GM23338 (cell line): ENCODE results near the gene RFX2. TPM values are rescaled to one million over a fixed set of nuclear protein-coding genes. Genes with fewer than 3 reads are reported as not detected.

Source experiments
- ATAC-seq: fragments of 200-7000 bp; cut with Tn5 transposase; 3 replicates; pipeline ENCODE4 v1.9.1; 2020
- DNase-seq: peaks from one replicate; pipeline ENCODE4 v3.0.0-alpha.2; 2015; ENCODE audit warnings: low spot score
- H2AFZ ChIP-seq: fragments of 200-600 bp; sonication (generic); 2 replicates; pipeline ENCODE4 v1.8.0; 2016; ENCODE audit warnings: antibody characterized with exemption, mild to moderate bottlenecking, moderate library complexity
- H3F3A ChIP-seq: fragments of 200-600 bp; sonication (generic); replicated peaks from 2 replicates; pipeline ENCODE4 v1.8.0; 2017; ENCODE audit warnings: antibody characterized with exemption, mixed run types, low read depth
- H3K27ac ChIP-seq: fragments of 200-600 bp; sonication (generic); 2 replicates; pipeline ENCODE4 v1.6.1; 2016; ENCODE audit warnings: low read depth
- H3K27me3 ChIP-seq: fragments of 200-600 bp; sonication (generic); 2 replicates; pipeline ENCODE4 v1.8.0; 2016; ENCODE audit warnings: mild to moderate bottlenecking, mixed run types, moderate library complexity; ENCODE audit not compliant: insufficient read depth
- H3K36me3 ChIP-seq: fragments of 200-600 bp; sonication (generic); 2 replicates; pipeline ENCODE4 v1.8.0; 2016; ENCODE audit warnings: mild to moderate bottlenecking; ENCODE audit not compliant: insufficient read depth
- H3K4me1 ChIP-seq: fragments of 200-600 bp; sonication (generic); 2 replicates; pipeline ENCODE4 v1.8.0; 2016; ENCODE audit warnings: mild to moderate bottlenecking, moderate library complexity; ENCODE audit not compliant: insufficient read depth
- H3K4me2 ChIP-seq: fragments of 200-600 bp; sonication (generic); 2 replicates; pipeline ENCODE4 v1.7.1; 2017; ENCODE audit warnings: mixed run types
- H3K4me3 ChIP-seq: fragments of 200-600 bp; sonication (generic); 2 replicates; pipeline ENCODE4 v1.6.1; 2016; ENCODE audit warnings: mixed run types
- H3K79me2 ChIP-seq: fragments of 200-600 bp; sonication (generic); replicated peaks from 2 replicates; pipeline ENCODE4 v1.8.0; 2017; ENCODE audit warnings: mild to moderate bottlenecking; ENCODE audit not compliant: insufficient read depth
- H3K9me2 ChIP-seq: fragments of 200-600 bp; sonication (generic); 2 replicates; pipeline ENCODE4 v1.8.0; 2017; ENCODE audit not compliant: insufficient read depth
- H4K20me1 ChIP-seq: fragments of 200-600 bp; sonication (generic); replicated peaks from 2 replicates; pipeline ENCODE4 v1.8.0; 2017; ENCODE audit warnings: mild to moderate bottlenecking; ENCODE audit not compliant: insufficient read depth
- H3K27ac Mint-ChIP-seq: 2 replicates; pipeline ENCODE4 v1.8.0; 2020; ENCODE audit warnings: inconsistent platforms, mild to moderate bottlenecking, moderate library complexity, mixed read lengths
- H3K27me3 Mint-ChIP-seq: 3 replicates; pipeline ENCODE4 v1.8.0; 2022; ENCODE audit warnings: low read depth, mild to moderate bottlenecking, moderate library complexity, mixed read lengths, inconsistent platforms; ENCODE audit not compliant: insufficient read depth, poor library complexity
- H3K36me3 Mint-ChIP-seq: 3 replicates; pipeline ENCODE4 v1.8.0; 2021; ENCODE audit warnings: low read depth, mild to moderate bottlenecking, inconsistent platforms, moderate library complexity, mixed read lengths
- H3K4me1 Mint-ChIP-seq: 3 replicates; pipeline ENCODE4 v1.8.0; 2020; ENCODE audit warnings: mild to moderate bottlenecking, inconsistent platforms, mixed read lengths
- H3K4me3 Mint-ChIP-seq: 3 replicates; pipeline ENCODE4 v1.8.0; 2021; ENCODE audit warnings: moderate library complexity, mild to moderate bottlenecking, inconsistent platforms, mixed read lengths
- H3K9me3 Mint-ChIP-seq: 3 replicates; pipeline ENCODE4 v1.8.0; 2020; ENCODE audit warnings: moderate library complexity, mild to moderate bottlenecking, inconsistent platforms, mixed read lengths
- CREB1 ChIP-seq: fragments of 250-450 bp; sonication (Bioruptor Pico); IDR thresholded peaks from 2 replicates; pipeline ENCODE4 v1.5.0; 2020; ENCODE audit warnings: low read depth, mild to moderate bottlenecking, moderate library complexity
- EZH2 ChIP-seq: fragments of 200-600 bp; sonication (generic); IDR thresholded peaks from one replicate; pipeline ENCODE4 v1.8.0; 2017; ENCODE audit warnings: antibody characterized with exemption, mild to moderate bottlenecking, low read depth; ENCODE audit not compliant: unreplicated experiment
- EZH2phosphoT487 ChIP-seq: fragments of 200-600 bp; sonication (generic); IDR thresholded peaks from one replicate; pipeline ENCODE4 v1.8.1; 2018; ENCODE audit warnings: antibody characterized with exemption; ENCODE audit not compliant: unreplicated experiment
- STAT1 ChIP-seq: IDR thresholded peaks from one replicate; pipeline ENCODE4 v1.6.1; 2016; ENCODE audit warnings: antibody characterized with exemption; ENCODE audit not compliant: unreplicated experiment
- ZNF114 ChIP-seq: fragments of 250-450 bp; sonication (Bioruptor Pico); IDR thresholded peaks from 2 replicates; pipeline ENCODE4 v1.5.0; 2020; ENCODE audit warnings: mild to moderate bottlenecking, moderate library complexity
- ZNF331 ChIP-seq: fragments of 250-450 bp; sonication (Bioruptor Pico); IDR thresholded peaks from 2 replicates; pipeline ENCODE4 v1.5.0; 2020; ENCODE audit warnings: low read depth, mild to moderate bottlenecking, moderate library complexity
- polyA plus RNA-seq: library from polyadenylated mRNA; unstranded; fragments of >200 nt; fragmentation: Nextera tagmentation; extraction: Ambion mirVana; gene quantifications from 2 replicates; pipeline ENCODE4 v1.2.1, GENCODE V29; 2016
- total RNA-seq: library from RNA; depleted of rRNA; stranded (reverse); fragments of >200 nt; shearing (Covaris generic); gene quantifications from 2 replicates; pipeline ENCODE4 v1.2.3, GENCODE V29; 2014
- TF ChIP-seq, protein P1 (sequence below): fragments of 250-450 bp; sonication (Bioruptor Pico); IDR thresholded peaks from 2 replicates; pipeline ENCODE4 v1.5.0; 2020; ENCODE audit warnings: mild to moderate bottlenecking, moderate library complexity
- TF ChIP-seq, protein P2 (sequence below), 2 experiments: fragments of 200-600 bp in 1 of 2; sonication (generic) in 1 of 2; conservative IDR thresholded peaks; 2 replicates each; pipeline versions ENCODE4 v1.5.1 to v1.6.1; 2016 to 2017; ENCODE audit warnings: antibody characterized with exemption in 2 of 2, low read depth in 2 of 2, mild to moderate bottlenecking in 2 of 2, moderate library complexity in 1 of 2
- TF ChIP-seq, protein P3 (sequence below): IDR thresholded peaks from one replicate; pipeline ENCODE4 v1.6.1; 2018; ENCODE audit warnings: antibody characterized with exemption; ENCODE audit not compliant: unreplicated experiment

The RFX2 gene
- total and polyA plus RNA-seq, 2 experiments from 2014 or later, result 4.6 to 13.0 TPM

DNA sequence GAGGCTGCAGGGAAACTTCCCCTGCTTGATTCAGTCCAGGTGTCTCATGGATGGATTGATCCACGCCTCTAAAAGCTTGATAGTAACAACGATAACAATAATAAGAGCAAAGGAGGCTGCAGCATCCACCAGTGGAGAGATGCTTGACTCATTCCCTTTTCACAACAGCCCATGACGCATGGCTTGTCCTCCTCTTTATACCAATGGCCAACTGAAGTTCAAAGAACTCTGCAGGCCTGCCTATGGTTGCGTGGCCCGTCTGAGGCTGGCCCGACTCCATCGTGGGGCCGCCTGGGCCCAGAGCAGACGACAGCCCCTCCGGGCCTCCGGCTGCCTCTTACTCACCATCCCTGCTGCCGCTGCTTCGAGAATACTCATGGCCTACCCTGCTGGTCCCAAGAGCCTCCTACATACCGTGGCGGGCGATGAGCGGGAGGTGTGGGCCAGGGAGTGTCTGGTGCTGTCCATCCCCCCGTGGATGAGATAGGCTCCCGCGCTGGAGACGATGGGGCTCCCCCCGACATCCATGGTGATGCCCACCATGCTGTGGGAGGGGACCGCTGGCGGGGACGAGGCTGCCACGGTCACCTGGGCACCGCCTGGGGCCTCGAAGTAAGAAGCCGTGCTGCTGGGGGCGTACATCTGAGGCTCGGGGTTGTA lies 70.6 kb downstream of the RFX2 start:
- no peak overlapping the region for H3K27ac ChIP-seq
- no peaks in the 10 kb centered on the region for H3K27me3 ChIP-seq
- Mint-ChIP-seq H3K27ac (no peak overlapping the region), H3K9me3 (no peaks in the 10 kb centered on the region), H3K27me3 (peaks cover 3% of the 10 kb centered on the region), H3K4me3 (no peak overlapping the region), H3K4me1 (no peaks in the 10 kb centered on the region), H3K36me3 (no peaks in the 10 kb centered on the region)
- H3K4me1 ChIP-seq, result no peaks in the 10 kb centered on the region
- 0 out of 2 replicates have a peak, but pooled peaks cover under 1% of the 10 kb centered on the region for H4K20me1 ChIP-seq
- no peak overlapping the region for H3K4me2 ChIP-seq
- DNase-seq (no peak), ATAC-seq (no peak)
- H3K36me3 ChIP-seq, result no peaks in the 10 kb centered on the region
- H3K4me3 ChIP-seq, result no peak overlapping the region
- no peaks in the 10 kb centered on the region for H3K9me2 ChIP-seq
- no peaks in the 10 kb centered on the region for H3F3A ChIP-seq
- no peaks in the 10 kb centered on the region for H3K79me2 ChIP-seq
- no peak overlapping the region for H2AFZ ChIP-seq
- TF ChIP-seq STAT1, result no peak
- TF ChIP-seq, protein P1, sequence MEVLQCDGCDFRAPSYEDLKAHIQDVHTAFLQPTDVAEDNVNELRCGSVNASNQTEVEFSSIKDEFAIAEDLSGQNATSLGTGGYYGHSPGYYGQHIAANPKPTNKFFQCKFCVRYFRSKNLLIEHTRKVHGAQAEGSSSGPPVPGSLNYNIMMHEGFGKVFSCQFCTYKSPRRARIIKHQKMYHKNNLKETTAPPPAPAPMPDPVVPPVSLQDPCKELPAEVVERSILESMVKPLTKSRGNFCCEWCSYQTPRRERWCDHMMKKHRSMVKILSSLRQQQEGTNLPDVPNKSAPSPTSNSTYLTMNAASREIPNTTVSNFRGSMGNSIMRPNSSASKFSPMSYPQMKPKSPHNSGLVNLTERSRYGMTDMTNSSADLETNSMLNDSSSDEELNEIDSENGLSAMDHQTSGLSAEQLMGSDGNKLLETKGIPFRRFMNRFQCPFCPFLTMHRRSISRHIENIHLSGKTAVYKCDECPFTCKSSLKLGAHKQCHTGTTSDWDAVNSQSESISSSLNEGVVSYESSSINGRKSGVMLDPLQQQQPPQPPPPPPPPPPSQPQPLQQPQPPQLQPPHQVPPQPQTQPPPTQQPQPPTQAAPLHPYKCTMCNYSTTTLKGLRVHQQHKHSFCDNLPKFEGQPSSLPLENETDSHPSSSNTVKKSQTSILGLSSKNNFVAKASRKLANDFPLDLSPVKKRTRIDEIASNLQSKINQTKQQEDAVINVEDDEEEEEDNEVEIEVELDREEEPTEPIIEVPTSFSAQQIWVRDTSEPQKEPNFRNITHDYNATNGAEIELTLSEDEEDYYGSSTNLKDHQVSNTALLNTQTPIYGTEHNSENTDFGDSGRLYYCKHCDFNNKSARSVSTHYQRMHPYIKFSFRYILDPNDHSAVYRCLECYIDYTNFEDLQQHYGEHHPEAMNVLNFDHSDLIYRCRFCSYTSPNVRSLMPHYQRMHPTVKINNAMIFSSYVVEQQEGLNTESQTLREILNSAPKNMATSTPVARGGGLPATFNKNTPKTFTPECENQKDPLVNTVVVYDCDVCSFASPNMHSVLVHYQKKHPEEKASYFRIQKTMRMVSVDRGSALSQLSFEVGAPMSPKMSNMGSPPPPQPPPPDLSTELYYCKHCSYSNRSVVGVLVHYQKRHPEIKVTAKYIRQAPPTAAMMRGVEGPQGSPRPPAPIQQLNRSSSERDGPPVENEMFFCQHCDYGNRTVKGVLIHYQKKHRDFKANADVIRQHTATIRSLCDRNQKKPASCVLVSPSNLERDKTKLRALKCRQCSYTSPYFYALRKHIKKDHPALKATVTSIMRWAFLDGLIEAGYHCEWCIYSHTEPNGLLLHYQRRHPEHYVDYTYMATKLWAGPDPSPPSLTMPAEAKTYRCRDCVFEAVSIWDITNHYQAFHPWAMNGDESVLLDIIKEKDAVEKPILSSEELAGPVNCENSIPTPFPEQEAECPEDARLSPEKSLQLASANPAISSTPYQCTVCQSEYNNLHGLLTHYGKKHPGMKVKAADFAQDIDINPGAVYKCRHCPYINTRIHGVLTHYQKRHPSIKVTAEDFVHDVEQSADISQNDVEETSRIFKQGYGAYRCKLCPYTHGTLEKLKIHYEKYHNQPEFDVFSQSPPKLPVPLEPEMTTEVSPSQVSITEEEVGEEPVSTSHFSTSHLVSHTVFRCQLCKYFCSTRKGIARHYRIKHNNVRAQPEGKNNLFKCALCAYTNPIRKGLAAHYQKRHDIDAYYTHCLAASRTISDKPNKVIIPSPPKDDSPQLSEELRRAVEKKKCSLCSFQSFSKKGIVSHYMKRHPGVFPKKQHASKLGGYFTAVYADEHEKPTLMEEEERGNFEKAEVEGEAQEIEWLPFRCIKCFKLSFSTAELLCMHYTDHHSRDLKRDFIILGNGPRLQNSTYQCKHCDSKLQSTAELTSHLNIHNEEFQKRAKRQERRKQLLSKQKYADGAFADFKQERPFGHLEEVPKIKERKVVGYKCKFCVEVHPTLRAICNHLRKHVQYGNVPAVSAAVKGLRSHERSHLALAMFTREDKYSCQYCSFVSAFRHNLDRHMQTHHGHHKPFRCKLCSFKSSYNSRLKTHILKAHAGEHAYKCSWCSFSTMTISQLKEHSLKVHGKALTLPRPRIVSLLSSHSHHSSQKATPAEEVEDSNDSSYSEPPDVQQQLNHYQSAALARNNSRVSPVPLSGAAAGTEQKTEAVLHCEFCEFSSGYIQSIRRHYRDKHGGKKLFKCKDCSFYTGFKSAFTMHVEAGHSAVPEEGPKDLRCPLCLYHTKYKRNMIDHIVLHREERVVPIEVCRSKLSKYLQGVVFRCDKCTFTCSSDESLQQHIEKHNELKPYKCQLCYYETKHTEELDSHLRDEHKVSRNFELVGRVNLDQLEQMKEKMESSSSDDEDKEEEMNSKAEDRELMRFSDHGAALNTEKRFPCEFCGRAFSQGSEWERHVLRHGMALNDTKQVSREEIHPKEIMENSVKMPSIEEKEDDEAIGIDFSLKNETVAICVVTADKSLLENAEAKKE, result no peak
- TF ChIP-seq EZH2, result no peak
- TF ChIP-seq, protein P2, sequence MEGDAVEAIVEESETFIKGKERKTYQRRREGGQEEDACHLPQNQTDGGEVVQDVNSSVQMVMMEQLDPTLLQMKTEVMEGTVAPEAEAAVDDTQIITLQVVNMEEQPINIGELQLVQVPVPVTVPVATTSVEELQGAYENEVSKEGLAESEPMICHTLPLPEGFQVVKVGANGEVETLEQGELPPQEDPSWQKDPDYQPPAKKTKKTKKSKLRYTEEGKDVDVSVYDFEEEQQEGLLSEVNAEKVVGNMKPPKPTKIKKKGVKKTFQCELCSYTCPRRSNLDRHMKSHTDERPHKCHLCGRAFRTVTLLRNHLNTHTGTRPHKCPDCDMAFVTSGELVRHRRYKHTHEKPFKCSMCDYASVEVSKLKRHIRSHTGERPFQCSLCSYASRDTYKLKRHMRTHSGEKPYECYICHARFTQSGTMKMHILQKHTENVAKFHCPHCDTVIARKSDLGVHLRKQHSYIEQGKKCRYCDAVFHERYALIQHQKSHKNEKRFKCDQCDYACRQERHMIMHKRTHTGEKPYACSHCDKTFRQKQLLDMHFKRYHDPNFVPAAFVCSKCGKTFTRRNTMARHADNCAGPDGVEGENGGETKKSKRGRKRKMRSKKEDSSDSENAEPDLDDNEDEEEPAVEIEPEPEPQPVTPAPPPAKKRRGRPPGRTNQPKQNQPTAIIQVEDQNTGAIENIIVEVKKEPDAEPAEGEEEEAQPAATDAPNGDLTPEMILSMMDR (conservative IDR thresholded peaks at IDR 0.05; ENCODE audit: low read depth in 2 of 2), result no peak
- TF ChIP-seq, protein P3, sequence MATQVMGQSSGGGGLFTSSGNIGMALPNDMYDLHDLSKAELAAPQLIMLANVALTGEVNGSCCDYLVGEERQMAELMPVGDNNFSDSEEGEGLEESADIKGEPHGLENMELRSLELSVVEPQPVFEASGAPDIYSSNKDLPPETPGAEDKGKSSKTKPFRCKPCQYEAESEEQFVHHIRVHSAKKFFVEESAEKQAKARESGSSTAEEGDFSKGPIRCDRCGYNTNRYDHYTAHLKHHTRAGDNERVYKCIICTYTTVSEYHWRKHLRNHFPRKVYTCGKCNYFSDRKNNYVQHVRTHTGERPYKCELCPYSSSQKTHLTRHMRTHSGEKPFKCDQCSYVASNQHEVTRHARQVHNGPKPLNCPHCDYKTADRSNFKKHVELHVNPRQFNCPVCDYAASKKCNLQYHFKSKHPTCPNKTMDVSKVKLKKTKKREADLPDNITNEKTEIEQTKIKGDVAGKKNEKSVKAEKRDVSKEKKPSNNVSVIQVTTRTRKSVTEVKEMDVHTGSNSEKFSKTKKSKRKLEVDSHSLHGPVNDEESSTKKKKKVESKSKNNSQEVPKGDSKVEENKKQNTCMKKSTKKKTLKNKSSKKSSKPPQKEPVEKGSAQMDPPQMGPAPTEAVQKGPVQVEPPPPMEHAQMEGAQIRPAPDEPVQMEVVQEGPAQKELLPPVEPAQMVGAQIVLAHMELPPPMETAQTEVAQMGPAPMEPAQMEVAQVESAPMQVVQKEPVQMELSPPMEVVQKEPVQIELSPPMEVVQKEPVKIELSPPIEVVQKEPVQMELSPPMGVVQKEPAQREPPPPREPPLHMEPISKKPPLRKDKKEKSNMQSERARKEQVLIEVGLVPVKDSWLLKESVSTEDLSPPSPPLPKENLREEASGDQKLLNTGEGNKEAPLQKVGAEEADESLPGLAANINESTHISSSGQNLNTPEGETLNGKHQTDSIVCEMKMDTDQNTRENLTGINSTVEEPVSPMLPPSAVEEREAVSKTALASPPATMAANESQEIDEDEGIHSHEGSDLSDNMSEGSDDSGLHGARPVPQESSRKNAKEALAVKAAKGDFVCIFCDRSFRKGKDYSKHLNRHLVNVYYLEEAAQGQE, result no peak
- TF ChIP-seq CREB1 (CRISPR knock-in tag), result no peak
- no peak for TF ChIP-seq ZNF114 (CRISPR knock-in tag)
- no peak for TF ChIP-seq ZNF331 (CRISPR knock-in tag)
- TF ChIP-seq EZH2phosphoT487, result no peak
